HG03575 (cell line): ENCODE measurements around the gene DDX1.
"Not testable (repeated sequence)": the region's sequence is repeated elsewhere in the genome, so short reads cannot be mapped to it uniquely, and the experiment has no call there.

Experiments
- ATAC-seq: cut with Tn5 transposase; IDR thresholded peaks from one replicate; pipeline ENCODE4 v1.9.1; 2021; ENCODE audit not compliant: unreplicated experiment, insufficient number of reproducible peaks, low FRiP score; ENCODE audit errors: extremely low read depth

Gene DDX1

GRCh38 chr2:15593327-15593705 lies 1.6 kb downstream of the DDX1 start:
- no peak for ATAC-seq

- no peak for ATAC-seq
Observed at GRCh38 chr2:15594291-15595256, 2.9 kb downstream of the DDX1 start.

DNA sequence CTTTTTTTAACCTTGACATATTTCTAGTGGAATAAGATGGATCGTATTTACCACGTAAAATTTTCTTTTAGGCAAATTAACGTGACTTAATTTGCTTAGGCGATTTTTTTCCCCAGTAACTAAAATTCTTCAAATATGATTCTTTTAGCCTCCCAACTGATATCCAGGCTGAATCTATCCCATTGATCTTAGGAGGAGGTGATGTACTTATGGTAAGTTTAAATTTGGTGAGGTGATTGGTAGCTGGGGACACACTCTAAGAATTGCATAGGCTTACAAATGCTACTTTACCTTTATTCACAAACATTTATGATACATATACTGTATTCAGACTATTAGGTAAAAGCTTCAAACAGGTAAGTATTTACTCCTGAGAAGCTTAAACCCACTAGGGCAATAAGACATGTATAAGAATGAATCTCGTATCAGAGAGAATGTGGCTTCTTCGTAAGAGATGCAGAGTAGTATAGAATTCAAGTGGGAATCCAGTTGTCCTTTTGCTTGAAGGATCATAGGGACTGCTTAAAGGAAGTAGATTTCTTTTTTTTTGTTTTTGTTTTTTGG lies 3.8 kb downstream of the DDX1 start:
- no peak for ATAC-seq

DNA sequence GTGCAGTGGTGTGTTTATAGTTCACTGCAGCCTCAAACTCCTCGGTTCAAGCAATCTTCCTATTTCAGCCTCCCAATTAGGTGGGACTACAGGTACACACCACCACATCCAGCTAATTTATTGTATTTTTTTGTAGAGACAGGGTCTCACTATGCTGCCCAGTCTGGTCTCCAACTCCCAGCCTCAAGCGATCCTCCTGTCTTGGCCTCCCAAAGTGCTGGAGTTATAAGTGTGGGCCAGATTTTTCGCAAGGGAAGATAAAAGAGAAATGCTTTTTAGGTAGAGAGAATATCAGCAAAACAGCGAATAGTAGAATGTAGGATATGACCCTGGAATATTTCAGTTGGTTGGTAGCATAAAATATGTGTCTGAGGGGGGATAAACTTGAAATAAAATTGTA lies 4.3 kb downstream of the DDX1 start:
- ATAC-seq = no peak

DNA sequence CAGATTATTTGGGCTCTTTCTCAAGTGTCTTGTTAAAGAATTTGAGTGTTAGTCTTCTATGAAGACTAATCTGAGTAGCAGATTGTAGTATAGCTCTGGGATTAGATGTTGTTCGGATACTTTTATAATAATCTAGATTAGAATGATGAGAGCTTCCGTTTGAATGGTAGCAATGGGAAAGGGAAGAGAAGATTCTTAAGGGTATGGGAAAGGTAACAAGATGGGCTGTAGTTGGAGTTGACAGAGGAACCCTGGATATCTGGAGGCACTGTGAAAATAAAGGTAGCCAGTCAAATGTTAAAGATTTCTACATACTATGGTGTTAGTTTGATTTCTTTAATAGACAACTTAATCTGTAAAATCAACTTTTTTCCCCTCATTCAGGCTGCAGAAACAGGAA lies 4.7 kb downstream of the DDX1 start:
- ATAC-seq = no peak

GRCh38 chr2:15596968-15597367 lies 5.3 kb downstream of the DDX1 start:
- no peak for ATAC-seq

- no peak for ATAC-seq
Observed at GRCh38 chr2:15599994-15600393, 8.3 kb downstream of the DDX1 start.

DNA sequence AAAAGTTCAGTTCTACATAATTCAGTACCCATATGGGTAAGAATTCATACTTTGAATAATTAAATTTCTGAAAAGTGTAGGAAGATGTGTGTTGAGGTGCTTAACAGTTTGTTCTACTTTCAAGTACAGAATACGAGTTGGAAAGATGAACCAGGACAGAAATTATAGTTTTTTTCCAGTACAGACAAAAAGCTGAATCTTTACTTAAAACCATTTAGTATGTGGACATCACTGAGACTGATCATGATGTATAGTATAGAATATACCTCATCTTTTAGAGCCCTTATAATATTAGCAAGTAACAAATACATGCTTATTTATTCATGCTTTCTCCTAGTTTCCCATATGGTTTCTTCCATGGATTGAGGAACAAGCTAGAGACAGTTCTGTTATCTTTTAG lies 10.0 kb downstream of the DDX1 start:
- no peak for ATAC-seq

GRCh38 chr2:15602393-15602792 lies 10.7 kb downstream of the DDX1 start:
- ATAC-seq = no peak

- no peak for ATAC-seq
Observed at GRCh38 chr2:15603044-15603765, 11.5 kb downstream of the DDX1 start.

GRCh38 chr2:15603948-15604347 lies 12.3 kb downstream of the DDX1 start:
- ATAC-seq = no peak

GRCh38 chr2:15605721-15606120 lies 14.1 kb downstream of the DDX1 start:
- no peak for ATAC-seq

GRCh38 chr2:15606481-15607441 lies 15.1 kb downstream of the DDX1 start:
- no peak for ATAC-seq

- ATAC-seq = no peak
Observed at GRCh38 chr2:15607709-15608391, 16.2 kb downstream of the DDX1 start.

DNA sequence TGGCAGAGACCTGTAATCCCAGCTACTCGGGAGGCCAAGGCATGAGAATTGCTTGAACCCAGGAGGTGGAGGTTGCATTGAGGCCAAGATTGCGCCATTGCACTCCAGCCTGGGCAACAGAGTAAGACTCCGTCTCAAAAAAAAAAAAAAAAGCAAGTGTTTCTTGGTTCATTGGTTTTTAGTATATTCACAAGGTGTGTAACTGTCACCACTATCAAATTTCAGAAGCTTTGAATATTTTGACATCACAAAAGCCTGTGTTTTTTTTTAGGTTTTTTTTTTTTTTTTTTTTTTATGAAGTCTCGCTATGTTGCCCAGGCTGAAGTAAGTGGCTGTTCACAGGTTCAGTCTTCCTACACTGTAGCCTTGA lies 16.7 kb downstream of the DDX1 start:
- no peak for ATAC-seq

DNA sequence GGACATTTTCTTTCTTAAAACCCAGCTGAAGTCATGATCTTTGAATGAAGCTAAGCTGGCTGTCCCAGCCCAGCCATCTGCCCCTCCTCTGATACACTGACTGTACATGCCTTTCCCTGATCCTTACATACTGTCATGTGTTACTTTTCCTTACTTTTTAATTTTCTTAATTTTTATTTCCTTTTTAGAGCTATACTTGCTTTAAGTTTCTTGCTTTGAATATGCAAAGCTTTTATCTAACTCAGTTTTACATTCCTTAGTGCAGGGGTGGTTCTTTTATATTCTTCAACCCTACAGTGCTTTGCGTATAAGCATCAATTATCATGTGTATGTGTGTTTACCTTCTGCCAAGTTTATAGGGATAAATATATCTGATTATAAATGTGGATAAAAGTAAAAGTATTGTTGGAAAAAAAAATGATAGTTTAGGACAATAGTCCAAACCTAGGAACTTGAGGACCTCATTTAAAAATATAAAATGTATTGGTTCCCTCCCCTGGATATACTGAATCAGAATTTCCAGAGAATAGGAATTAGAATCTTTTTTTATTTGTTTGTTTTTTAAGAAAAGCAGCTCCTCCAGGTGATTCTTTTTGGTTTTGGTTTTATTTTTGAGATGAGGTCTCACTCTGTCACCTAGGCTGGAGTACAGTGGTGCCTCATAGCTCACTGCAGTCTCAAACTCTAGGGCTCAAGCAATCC lies 17.8 kb downstream of the DDX1 start:
- no peak for ATAC-seq

DNA sequence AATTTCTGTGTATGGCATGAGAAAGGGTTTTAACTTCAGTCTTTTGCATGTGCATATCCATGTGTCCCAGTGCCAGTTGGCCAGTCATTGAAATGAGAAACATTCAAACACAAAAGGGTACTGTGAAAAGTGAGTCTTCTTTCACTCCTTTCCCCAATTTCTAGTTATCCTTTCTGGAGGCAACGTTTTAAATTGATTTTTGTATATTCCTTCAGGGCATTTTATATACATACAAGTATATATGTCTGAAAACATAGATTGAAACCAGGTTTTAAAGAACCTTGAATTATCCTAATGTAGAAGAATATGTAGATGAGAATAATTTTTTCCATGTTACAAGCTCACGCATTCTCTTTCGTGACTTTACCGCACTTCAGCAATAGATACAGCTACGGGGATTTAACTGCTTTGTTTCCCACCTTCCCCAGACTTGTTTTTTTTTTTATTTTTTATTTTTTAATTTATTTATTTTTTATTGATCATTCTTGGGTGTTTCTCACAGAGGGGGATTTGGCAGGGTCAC lies 18.8 kb downstream of the DDX1 start:
- no peak for ATAC-seq

DNA sequence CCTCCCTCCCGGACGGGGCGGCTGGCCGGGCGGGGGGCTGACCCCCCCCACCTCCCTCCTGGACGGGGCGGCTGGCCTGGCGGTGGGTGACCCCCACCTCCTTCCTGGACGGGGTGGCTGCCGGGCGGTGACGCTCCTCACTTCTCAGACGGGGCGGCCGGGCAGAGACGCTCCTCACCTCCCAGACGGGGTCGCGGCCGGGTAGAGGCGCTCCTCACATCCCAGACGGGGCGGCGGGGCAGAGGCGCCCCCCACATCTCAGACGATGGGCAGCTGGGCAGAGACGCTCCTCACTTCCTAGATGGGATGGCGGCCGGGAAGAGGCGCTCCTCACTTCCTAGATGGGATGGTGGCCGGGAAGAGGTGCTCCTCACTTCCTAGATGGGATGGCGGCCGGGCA lies 20.4 kb downstream of the DDX1 start:
- not testable (repeated sequence) for ATAC-seq
